Stimulated activated CD8-positive, alpha-beta memory T cell treated with anti-CD3 and anti-CD28 coated beads, Interleukin-15, amount 100 ng/mL, for 24 hours (primary cell): ENCODE results near the gene PLEKHH1.
"Not testable (repeated sequence)": the region's sequence is repeated elsewhere in the genome, so short reads cannot be mapped to it uniquely, and the experiment has no call there.

Experiments used
- DNase-seq: peaks from one replicate; pipeline ENCODE4 v3.0.0-alpha.2; 2020; ENCODE audit warnings: low read depth

Gene PLEKHH1

DNA sequence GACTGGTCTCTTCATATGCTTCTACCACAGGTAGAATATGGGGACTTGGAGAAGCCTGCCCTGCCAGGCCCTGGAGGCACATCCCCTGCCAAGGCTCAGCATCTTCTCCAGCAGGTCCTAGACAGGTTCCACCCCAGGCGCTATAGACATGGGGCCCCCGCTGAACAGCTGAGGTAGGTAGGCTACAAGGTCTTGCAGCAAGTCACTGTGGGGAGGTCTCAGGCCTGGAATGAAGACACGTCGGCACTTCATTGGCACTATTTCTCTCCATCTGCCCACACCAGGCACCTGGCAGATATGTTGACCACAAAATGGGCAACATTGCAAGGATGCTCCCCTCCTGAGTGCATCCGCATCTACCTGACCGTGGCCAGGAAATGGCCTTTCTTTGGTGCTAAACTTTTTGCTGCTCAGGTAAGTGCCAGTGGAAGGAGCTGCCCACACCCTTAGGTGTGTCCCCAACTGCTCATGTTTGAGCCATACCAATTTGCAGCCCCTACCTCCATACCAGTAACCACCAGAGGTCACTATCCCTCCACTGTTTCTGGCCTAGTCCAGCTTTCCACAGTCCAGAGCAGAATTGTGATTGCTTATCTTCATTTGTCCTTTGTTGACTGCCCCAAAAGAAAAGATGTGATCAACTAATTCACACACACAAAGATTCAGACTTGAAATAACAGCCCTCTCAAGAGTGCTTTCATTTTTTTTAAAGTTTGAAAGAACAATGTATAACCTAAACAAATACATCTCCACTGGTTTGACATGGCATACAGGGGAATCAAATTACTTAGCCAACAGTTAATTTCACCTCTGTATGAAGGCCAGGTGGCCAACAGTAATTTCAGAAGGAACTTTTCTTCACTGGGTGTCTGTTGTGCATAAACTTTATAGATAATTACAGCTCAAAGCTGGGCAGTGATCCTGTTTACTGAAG, 50.9 kb downstream of the PLEKHH1 start:
- DNase-seq: no peak

DNA sequence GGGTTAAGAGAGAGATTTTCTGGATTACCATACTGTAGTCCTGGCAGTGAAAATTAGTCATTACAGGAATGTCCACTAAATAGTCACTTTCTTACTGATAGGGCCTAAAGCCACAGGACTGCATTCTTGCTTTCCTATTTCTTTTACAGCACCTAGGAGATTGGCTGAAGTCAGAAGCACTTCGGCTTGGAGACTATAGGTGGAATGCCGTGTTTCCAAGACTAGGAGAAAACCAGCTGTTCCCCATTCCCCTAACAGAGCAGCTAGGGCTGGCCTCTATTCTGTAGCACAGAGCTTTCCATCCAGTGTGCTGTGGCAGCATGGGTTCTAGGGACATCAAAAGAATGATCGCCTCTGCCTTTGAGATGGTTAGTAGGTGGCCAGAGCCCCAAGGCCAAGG, 51.9 kb downstream of the PLEKHH1 start:
- DNase-seq: no peak

DNA sequence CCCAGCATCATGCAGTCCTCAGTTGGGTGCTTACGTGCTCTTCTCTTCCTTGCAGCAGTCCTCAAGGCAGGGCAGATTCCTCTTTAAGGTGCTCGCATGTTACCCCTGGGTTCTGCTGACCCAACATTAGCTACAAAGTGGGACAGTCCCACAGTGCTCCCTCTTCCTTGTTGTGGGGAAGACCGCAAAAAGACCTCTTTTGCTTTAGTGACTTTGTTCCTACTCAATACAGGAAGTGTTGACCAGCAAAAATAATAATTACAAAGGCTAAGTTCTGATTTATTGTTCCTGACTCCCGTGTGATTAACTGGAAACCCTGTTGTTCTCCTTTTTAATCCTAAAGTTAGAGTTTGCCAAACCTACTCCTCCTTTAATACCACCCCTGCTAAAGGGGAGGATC, 53.3 kb downstream of the PLEKHH1 start:
- no peak for DNase-seq

DNA sequence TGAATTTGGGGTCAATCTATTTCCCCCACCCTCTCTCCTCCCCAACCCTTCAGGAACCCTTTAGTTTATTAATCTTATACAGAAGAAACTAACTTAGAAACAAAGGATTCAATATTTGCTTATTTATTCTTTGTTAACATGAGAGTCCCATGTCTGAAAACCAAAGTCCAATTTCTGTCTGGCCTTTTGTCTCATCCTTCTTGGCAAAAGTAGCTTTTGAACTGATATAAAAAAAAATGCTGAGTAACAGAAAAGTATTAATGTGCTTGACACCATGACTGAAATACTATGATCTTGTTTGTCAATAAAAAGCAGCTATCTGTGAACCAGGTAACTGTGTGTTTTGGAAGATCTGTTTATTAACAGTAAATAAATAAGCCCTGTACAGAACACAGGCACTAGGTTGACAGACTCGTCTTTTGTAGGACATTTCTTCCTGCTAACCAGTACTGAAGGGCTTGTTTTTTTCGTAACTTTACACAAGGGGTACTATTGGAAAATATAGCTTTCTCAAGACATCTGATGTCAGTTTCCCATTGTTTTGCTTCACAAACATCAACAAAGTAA, 56.2 kb downstream of the PLEKHH1 start:
- no peak for DNase-seq

DNA sequence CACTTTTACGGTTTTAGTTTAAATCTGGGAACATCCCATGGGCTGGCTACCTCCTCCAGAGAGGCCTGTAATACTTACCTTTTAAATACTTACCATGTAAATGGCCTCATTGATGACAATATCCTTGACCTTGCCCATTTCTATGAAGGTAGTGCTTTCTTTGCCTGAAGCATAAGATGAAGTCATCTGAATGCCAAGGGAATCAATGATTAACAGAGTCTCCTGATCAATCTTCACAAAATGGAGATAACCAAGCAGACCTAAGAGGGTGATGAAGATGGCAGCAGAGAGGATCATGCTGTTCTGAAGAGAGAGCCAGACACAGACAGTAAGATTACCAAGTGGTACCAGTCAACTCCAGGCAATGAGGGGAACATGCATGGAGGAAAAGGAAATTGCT, 60.6 kb downstream of the PLEKHH1 start:
- DNase-seq: not testable (repeated sequence)

DNA sequence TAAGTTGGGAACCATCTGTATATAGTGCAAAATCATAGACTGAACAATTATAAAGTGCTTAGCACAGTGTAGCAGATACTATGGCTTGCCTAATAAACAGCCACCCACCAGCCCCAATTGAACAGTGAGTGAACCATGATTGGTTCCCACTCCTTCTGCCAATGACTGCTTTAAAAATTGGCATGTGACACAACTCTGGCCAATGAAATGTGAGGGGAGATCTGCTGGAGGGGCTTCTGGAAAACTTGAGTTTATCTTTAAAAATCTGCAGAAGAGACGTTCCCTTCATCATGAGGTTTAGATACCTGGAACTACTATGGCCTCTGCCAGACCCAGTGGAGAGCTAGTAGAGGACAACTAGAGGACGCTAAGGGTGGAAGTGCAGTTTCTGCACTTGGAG, 62.3 kb downstream of the PLEKHH1 start:
- DNase-seq: no peak

DNA sequence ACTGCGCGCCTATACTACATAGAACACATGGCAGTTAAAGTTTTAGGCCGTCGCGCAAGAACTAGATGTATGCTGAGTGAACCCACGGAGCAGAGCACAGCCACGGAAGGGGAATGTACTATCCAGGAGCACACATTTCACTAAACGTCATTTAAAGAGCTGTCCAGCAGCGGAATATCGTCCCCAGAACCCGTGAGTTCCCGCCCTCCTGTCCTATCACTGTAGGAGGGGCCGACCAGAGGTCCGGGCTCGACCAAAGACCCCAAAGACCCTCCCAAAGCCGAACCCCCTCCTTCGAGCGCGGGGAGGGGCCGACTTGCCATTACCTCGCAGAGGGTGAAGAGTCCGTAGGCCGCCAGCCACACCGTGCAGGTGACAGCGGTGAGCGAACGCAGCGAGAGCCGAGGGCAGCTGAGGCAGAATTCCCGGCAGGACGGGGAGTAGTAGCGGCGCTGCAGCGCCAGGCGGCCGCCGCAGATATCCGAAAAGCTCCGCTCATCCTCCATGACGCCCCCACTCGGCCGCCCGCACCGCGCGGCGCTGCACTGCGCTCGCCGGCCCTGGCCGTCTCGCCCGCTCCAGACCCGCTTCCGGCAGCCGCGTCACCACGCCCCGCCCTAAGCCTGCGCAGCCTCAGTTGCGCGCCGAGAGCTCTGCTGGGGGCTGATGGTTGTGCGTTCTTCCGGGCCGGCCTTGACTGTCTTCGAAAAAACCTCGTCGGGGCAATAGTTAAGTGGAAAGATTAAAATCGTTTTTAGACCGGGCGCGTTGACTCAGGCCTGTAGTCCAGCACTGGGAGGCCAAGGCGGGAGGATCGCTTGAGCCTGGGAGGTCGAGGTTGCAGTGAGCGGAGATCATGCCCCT, 66.8 kb downstream of the PLEKHH1 start, which contains the start of gene PIGH:
TSS of gene PIGH (minus strand) at position 571 of the 864 bp plus-strand sequence. CDS start at position 506, 65 bp downstream.
- DNase-seq: peak; percentile 89

DNA sequence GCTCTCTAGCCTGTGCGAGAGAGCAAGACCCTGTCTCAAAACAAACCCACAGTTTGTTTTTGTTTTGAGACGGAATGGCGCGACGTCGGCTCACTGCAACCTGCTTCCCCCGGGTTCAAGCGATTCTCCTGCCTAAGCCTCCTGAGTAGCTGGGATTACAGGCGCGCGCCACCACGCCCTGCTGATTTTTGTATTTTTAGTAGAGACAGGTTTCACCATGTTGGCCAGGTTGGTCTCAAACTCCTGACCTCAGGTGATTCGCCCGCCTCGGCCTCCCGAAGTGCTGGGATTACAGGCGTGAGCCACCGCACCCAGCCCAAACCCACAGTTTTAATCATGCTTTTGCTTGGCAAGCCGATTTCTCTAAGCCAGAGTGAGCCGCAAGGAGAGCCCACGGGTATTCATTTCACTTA, 67.5 kb downstream of the PLEKHH1 start:
- DNase-seq: not testable (repeated sequence)

DNA sequence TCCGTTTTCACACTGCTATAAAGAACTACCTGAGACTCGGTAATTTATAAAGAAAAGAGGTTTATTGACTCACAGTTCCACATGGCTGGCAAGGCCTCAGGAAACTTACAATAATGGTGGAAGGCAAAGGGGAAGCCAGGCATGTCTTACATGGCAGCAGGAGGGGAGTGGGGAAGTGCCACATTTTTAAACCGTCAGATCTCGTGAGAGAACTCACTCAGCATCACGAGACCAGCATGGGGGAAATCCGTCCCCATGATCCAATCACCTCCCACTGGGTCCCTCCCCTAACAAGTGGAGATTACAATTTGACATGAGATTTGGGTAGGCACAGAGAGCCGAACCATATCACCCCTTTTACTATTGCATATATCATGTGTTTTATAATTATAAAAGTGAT, 69.0 kb downstream of the PLEKHH1 start:
- DNase-seq: no peak

DNA sequence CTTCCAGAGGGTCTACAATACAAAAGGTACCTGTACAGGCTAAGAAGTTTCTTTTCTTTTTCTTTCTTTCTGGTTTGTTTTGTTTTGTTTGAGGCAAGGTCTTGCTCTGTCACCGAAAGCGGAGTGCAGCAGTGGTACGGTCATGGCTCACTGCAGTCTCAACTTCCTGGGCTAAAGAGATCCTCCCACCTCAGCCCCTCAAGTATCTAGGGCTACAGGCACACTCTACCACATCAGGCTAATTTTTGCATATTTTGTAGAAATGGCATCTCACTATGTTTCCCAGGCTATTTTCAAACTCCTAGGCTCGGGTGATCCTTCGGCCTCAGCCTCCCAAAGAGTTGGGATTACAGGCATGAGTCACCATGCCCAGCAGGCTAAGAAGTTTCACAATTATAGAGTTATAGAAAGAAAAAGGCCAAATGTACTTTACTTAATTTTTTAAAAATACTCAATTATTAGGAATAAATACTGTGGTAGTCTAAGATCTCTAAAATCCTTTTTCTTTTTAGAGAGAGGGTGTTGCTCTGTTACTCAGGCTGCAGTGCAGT, 70.0 kb downstream of the PLEKHH1 start:
- DNase-seq: no peak

DNA sequence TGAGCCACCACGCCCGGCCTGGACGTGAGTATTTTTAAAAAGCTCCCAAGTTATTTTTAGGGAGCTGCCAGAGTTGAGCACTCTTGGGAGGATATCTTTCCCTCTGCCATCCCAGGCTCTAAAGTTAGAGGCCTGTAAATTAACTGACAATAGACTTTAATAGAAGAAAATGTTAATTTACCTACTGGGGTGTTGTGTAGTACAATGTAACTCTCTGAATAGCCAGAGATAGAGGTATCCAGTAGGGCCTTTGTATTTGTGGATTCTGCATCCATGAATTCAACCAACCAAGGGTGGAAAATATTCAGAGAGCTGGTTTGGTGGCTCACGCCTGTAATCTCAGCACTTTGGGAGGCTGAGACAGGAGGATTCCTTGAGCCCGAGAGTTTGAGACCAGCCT, 74.6 kb downstream of the PLEKHH1 start:
- DNase-seq: no peak

DNA sequence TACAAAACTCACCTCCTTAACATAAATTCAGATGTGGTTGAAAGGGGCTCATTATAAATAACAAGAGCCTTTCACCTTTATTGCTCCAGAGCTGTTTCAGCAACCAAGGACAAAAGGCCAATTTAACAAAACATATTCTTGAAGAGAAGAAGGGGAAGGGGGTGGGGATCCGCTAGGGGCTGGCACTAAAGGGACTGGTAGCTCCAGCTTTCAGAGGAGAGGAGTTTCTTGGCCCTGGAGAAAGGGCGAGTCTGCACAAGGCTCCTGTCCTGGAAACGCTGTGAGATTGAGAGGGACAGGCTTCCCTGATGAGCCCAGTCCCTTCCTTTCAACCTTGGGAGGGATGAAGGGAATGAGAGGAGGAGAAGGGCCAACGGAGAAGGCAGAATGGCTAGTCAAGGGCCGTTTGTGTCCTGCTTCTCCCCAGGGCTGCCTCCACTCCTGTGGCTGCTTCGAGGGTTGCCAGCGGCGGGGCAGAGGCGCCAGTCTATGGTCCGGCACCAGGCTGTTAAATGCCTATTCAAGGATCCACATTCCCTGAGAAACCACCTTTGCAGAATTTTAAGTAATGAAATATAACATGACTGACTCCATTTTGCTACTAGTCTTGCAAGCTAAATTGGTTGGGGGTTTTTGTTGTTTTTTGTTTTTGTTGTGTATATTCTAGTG, 76.7 kb downstream of the PLEKHH1 start:
- no peak for DNase-seq

DNA sequence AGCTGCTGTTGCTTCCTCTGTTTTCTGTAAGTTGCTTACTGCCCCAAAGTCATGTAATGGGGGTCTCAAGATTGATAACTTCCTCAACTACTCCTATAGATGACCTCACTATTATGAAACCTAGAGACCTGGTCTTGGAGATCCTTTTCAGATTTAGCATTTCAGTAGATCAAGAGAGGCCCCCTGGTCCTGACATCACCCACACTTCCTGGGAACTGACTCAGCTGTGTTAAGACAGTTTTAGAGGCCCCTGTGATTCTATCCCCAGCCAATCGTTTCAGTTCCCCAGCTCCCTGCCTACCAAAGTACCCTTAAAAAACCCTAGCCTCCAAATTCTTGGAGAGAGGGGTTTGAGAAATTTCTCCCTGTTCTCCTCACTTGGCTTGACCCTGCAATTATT, 77.4 kb downstream of the PLEKHH1 start:
- no peak for DNase-seq

DNA sequence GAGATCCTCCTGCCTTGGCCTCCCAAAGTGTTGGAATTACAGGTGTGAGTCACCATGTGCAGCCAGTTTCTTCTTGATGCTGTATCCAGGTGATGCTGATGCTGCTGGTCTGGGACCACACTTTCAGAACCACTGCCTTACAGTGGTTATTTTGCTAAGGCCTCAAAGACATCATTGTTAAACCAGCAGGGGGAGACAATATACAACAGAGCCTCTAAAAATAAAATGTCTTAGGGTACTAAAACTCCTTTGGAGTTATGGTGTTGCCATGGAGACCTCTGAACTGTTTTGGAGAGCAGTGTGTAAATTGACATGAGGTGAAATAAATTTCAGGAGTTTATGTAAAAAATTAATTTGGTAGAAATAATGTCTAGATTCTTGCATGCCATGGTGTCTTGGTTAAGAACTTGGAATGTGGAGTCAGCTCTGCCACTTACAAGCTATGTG, 85.5 kb downstream of the PLEKHH1 start:
- DNase-seq: no peak

DNA sequence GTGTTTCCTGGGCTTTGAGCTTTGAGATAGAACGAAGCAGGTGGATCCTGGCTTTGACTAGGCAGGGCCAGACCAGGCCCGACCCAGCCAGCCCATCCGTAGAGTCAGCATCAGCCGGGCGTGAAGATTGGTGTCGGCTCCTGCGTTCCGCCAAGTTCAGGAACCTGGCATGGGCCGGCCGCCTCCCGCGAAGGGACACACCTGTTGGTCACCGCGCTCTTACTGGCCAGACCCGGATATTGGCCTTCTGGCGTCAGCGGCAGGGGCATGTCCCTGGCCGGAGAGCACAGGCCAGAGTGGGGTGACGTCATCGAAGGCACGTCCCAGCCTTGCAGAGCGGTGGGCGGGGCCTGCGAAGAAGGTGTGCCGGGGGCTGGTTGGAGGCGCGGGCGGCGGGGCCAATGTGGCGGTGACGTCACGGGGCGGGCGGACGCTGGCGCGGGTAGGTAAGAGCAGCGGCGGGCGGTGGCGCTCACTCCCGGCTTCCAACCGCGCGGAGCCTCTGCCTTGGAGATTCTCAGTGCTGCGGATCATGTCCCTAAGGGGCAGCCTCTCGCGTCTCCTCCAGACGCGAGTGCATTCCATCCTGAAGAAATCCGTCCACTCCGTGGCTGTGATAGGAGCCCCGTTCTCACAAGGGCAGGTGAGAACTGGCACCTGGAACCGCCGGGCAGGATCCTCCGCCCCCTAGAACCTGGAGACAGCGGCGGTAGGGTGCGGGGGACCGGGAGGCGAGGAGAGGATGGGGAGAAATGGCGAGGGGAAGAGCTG, 86.5 kb downstream of the PLEKHH1 start, which contains the start of gene ARG2:
TSS of gene ARG2 (plus strand) at position 475 of the 771 bp plus-strand sequence. CDS start at position 533, 58 bp downstream.
- peak; percentile 89 for DNase-seq

DNA sequence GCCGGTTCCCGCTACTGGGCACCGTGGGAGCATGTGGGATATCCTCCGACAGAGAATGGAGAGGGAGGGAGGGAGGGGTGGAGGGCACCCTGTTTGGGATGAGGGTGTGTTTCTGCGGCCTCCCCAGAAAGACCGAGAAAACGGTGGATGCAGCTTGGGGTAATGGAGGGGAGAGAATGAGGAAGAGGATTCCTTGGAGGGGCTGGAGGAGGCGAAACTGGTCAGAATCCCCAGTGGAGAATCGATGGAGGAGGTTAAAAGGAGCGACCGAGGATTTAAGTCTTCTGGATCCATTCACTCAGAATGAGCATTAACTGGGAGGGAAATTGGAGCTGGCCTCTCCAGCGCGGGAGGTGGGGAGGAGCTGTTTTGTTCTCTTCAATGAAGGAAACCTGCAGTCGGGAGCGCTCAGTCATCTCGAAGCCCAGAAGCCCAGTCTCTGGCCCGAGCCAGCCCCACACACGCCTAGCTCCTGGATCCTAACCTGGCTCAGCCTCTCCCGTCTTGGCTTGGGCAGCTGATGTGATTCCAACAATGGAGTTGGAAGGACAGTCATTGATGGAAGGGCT, 87.2 kb downstream of the PLEKHH1 start:
- DNase-seq: no peak

DNA sequence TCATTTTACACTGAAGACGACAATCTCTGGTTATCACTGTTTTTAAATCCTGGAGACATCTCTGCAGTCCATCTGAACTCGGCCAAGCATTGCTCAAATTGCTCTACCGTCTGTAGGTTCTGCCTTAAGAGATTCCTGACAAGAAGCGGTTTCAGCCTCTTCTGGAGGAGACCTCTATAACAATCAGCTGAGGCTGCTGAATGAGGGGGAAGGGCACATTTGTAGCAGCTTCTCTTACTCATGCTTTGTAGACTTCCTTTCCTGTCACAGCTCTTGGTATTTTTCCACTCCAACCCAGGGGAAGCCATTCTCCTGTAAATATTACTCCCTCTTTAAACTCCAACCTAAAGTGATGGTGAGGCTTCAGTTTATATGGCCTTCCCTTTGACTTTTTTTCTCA, 89.6 kb downstream of the PLEKHH1 start:
- no peak for DNase-seq

DNA sequence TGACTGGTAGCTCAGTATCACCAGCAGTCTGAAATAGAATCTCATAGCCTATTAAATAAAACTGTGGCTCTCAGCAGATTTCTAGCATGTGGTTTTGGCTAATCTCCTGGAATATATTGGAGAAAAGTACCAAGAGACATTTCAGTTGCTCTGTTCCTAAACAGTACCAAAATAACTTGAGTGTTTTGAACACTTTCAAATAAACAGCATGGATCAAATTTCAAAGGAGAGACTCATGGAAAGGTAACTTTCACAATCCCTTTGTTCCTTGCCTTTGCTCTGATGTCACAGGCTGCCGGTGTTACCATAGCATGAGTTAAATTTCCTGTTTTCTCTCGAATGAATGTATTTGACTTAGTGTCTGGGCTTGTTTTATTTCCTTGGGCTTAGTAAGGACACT, 90.0 kb downstream of the PLEKHH1 start:
- no peak for DNase-seq

DNA sequence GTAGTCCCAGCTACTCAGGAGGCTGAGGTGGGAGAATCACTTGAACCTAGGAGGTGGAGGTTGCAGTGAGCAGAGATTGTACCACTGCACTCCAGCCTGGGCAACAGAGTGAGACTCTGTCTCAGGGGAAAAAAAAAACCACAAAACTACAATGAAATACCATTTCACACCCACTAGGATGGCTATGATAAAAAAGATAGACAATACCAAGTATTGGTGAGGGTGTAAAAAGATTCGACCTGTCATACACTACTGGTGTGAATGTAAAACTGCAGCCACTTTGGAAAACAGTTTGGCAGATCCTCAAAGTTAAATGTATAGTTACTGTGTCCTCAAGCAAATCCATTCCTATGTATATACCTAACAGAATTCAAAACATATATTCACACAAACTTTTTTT, 93.0 kb downstream of the PLEKHH1 start:
- not testable (repeated sequence) for DNase-seq

DNA sequence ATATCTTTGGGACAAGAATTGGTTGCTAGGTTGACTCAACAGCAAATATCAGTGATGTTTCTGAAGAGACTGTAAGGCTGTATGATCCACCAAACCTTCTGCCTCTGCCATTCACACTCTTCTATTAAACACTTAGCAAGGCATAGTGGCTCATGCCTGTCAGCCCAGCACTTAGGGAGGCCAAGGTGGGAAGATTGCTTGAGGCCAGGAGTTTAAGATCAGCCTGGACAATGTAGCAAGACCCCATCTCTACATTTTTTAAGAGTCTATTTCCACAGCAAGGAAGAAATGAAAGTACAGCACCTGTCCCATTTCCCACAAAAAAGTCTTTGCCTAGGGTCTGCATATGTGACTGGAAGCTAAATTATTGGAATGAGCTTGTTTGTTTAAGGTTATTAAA, 94.4 kb downstream of the PLEKHH1 start:
- no peak for DNase-seq
